ENCODE data around the gene MOSMO.

MOSMO gene

DNA sequence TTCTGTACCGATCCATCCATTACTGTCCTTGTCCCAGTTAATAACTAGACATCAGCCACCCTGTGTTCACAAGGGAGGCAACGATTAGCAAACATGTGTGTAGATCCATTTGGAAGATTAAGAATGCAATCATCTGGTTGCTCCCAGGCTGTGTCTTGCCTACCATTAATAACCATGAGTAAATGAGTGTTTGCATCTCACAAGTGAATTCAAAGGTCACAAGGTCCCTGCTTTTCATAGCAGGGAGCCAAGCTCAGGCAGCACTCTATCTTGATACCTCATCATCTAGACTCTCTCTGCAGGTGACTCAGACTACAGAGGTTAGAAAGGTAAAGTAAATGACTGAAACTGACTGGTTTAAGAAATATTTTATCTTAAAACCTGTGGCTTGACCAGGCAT, 109.7 kb downstream of the MOSMO start:
- Histone ChIP-seq H3K4me1 (no peaks in the 10 kb centered on the region), H3K27me3 (no peaks in the 10 kb centered on the region), H3K9me3 (no peaks in the 10 kb centered on the region), H3K36me3 (no peaks in the 10 kb centered on the region), H3K4me3 (ENCODE audit: low read depth, low read length) (no peak overlapping the region)
- DNase-seq, result no peak
- TF ChIP-seq, protein P1, sequence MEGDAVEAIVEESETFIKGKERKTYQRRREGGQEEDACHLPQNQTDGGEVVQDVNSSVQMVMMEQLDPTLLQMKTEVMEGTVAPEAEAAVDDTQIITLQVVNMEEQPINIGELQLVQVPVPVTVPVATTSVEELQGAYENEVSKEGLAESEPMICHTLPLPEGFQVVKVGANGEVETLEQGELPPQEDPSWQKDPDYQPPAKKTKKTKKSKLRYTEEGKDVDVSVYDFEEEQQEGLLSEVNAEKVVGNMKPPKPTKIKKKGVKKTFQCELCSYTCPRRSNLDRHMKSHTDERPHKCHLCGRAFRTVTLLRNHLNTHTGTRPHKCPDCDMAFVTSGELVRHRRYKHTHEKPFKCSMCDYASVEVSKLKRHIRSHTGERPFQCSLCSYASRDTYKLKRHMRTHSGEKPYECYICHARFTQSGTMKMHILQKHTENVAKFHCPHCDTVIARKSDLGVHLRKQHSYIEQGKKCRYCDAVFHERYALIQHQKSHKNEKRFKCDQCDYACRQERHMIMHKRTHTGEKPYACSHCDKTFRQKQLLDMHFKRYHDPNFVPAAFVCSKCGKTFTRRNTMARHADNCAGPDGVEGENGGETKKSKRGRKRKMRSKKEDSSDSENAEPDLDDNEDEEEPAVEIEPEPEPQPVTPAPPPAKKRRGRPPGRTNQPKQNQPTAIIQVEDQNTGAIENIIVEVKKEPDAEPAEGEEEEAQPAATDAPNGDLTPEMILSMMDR (IDR thresholded peaks at IDR 0.05; ENCODE audit: low read depth, low read length), result no peak

DNA sequence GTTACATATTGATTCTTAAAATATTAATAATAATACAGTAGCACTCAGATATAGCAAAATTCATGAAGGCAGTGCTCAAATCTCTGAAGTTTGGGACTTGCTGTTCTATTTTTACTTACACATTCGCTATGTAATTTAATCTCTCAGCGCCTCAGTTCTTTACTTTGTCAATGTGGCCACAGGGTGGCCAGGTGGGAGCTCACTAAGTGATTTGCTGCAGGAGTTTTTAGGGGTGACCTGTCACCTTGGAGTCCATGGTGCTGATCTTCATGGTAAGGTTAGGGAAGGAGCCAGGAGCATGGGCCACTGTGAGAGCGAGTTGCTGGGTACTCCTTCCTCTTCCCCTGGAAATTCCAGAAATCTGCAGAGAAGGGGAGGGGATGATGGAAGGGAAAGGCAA, 112.5 kb downstream of the MOSMO start:
- TF ChIP-seq, protein P1 (IDR thresholded peaks at IDR 0.05; ENCODE audit: low read depth, low read length), result no peak
- Histone ChIP-seq H3K4me3 (ENCODE audit: low read depth, low read length) (no peak overlapping the region), H3K36me3 (no peaks in the 10 kb centered on the region), H3K4me1 (no peaks in the 10 kb centered on the region), H3K9me3 (no peaks in the 10 kb centered on the region), H3K27me3 (no peaks in the 10 kb centered on the region)
- DNase-seq, result no peak

DNA sequence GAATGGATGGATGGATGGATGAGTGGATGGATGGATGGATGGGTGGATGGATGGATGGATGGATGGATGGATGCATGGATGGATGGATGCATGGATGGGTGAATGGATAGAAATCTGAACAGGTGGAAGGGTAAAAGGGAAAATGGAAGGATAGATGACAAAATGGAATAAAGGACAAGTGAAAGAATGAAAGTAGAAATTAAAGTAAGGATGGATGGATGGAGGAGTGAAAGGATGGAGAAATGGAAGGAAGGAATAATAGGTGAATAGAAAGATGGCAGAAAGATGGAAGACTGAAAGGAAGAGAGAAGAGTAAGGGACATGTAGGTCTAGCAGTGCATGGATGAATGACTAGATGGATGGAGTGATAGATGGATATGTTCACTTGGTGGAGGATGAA, 114.3 kb downstream of the MOSMO start:
- Histone ChIP-seq H3K36me3 (no peaks in the 10 kb centered on the region), H3K4me3 (ENCODE audit: low read depth, low read length) (no peak overlapping the region), H3K9me3 (no peaks in the 10 kb centered on the region), H3K27me3 (no peaks in the 10 kb centered on the region), H3K4me1 (no peaks in the 10 kb centered on the region)
- no peak for DNase-seq
- TF ChIP-seq, protein P1 (IDR thresholded peaks at IDR 0.05; ENCODE audit: low read depth, low read length), result no peak

DNA sequence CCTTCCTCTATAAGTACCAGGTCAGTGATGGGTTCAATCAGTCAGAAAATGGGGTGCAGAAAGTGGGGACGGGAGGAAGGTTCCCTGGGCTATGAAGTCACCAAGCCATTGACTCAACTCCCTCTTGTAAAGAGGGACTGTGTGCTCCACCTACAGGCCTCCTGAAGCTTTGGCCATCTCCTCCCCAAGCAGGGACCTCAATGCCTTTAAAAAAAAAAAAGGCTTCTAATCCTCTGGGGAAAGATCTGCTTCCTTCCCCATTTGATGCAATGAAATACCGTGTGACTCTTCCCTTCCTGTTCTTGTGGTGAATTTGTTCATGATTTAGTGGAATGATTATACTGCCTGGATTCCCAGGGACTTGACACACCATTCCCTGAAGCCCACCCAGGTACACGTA, 115.2 kb downstream of the MOSMO start:
- no peaks in the 10 kb centered on the region for H3K27me3 ChIP-seq
- H3K36me3 ChIP-seq, result no peaks in the 10 kb centered on the region
- TF ChIP-seq, protein P1 (IDR thresholded peaks at IDR 0.05; ENCODE audit: low read depth, low read length), result no peak
- DNase-seq, result no peak
- H3K4me1 ChIP-seq, result no peaks in the 10 kb centered on the region
- H3K9me3 ChIP-seq, result no peaks in the 10 kb centered on the region; the same call in 1 of the 2 replicates
- no peak overlapping the region for H3K4me3 ChIP-seq (ENCODE audit: low read depth, low read length)

DNA sequence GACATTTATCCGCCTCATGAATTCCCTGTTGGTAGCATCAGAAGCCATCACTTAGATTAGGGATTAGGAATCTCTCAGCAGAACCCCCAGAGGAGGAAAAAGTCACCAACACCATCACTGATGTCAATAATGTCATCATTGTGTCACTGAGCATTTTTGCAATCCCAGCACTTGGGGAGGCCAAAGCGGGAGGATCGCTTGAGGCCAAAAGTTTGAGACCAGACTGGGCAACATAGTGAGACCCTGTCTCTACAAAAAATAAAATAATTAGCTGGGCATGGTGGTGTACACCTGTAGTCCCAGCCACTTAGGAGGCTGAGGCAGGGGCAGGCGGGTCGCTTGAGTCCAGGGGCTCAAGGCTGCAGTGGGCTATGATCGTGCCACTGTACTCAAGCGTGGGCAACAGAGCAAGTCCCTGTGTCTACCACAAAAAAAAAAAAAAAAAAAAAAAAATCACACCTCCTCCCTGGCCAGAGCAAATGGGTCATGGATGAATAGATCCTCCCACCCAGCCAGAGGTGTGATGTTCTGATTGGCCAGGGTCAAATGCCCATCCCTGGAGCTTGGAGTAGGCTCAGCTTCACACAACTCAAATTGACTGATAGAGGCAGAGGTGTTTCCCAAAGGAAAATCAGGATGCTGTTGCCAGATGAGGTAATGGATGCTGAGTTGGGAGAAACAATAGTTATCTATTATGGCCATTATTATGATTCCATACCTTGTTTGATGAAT, 116.0 kb downstream of the MOSMO start:
- Histone ChIP-seq H3K4me3 (ENCODE audit: low read depth, low read length) (no peak overlapping the region), H3K27me3 (no peaks in the 10 kb centered on the region), H3K36me3 (no peaks in the 10 kb centered on the region), H3K9me3 (no peaks in the 10 kb centered on the region; the same call in 1 of the 2 replicates), H3K4me1 (no peaks in the 10 kb centered on the region)
- no peak for DNase-seq
- TF ChIP-seq, protein P1 (IDR thresholded peaks at IDR 0.05; ENCODE audit: low read depth, low read length), result no peak

DNA sequence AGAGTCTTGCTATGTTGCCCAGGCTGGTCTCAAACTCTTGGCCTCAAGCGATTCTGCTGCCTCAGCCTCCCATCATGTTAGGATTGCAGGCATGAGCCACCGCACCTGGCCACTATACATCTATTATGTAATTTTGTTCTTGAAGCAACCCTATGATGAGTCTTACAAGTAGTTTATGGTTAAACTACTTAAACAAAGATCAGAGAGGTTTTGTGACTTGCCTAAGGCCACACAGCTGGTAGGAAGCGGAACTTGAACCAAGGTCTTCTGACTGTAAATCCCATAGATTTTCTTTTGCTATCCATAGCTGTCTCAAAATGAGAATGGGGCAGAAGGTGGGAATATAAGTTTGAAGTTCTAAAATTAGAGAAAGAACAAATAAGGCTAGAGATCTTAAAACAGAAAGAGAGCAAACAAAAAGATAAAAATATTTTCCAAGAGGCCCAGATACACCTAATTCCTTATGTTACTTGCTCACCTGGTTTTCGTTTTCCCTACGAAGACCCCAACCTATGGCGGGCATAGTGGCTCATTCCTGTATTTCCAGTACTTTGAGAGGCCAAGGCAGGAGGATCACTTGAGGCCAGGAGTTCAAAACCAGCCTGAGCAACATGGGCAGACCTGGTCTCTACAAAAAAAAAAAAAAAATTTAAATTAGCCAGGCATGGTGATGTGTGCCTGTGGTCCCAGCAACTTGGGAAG, 116.8 kb downstream of the MOSMO start:
- TF ChIP-seq, protein P1 (IDR thresholded peaks at IDR 0.05; ENCODE audit: low read depth, low read length), result no peak

More for the DNA sequence above, 116.8 kb downstream of the MOSMO start:
- Histone ChIP-seq H3K27me3 (no peaks in the 10 kb centered on the region), H3K9me3 (no peaks in the 10 kb centered on the region; the same call in 1 of the 2 replicates), H3K4me3 (ENCODE audit: low read depth, low read length) (no peak overlapping the region), H3K36me3 (no peaks in the 10 kb centered on the region), H3K4me1 (no peaks in the 10 kb centered on the region)
- DNase-seq, result no peak
